Liver (tissue), 9 donors: ENCODE measurements around the gene ZNF414. TPM values are rescaled to one million over a fixed set of nuclear protein-coding genes. Genes with fewer than 3 reads are reported as not detected.

Experiments
- DNase-seq: peaks from one replicate; pipeline ENCODE4 v3.0.0-alpha.2; 2017; ENCODE audit warnings: low spot score
- H3K27ac ChIP-seq, 2 donors: one replicate each; pipeline ENCODE4 v1.7.0; 2013; ENCODE audit warnings: inconsistent platforms in 2 of 2, low read length in 2 of 2, control low read depth in 1 of 2, low read depth in 1 of 2, mild to moderate bottlenecking in 1 of 2
- H3K27me3 ChIP-seq, 4 donors: one replicate each; pipeline versions ENCODE4 v1.6.1 to v1.7.0; 2013; ENCODE audit warnings: low read length in 3 of 4, inconsistent platforms in 1 of 4, mild to moderate bottlenecking in 1 of 4, moderate library complexity in 1 of 4; ENCODE audit not compliant: control insufficient read depth in 4 of 4, insufficient read depth in 4 of 4
- H3K36me3 ChIP-seq, 4 donors: one replicate each; pipeline versions ENCODE4 v1.6.1 to v1.7.0; 2013; ENCODE audit warnings: low read length in 3 of 4, mild to moderate bottlenecking in 3 of 4, low read depth in 1 of 4, moderate library complexity in 1 of 4; ENCODE audit not compliant: control insufficient read depth in 4 of 4, insufficient read depth in 3 of 4
- H3K4me1 ChIP-seq, 4 donors: one replicate each; pipeline versions ENCODE4 v1.6.1 to v1.7.0; 2013; ENCODE audit warnings: low read length in 3 of 4, mild to moderate bottlenecking in 3 of 4, moderate library complexity in 1 of 4; ENCODE audit not compliant: control insufficient read depth in 4 of 4, insufficient read depth in 4 of 4
- H3K4me3 ChIP-seq, 3 donors: one replicate each; pipeline versions ENCODE4 v1.6.1 to v1.7.0; 2013; ENCODE audit warnings: low read length in 3 of 3, control low read depth in 1 of 3, low read depth in 1 of 3, mild to moderate bottlenecking in 1 of 3
- H3K9ac ChIP-seq, 2 donors: one replicate each; pipeline ENCODE4 v1.7.0; 2013; ENCODE audit warnings: low read length in 2 of 2, mild to moderate bottlenecking in 2 of 2, moderate library complexity in 2 of 2, control low read depth in 1 of 2, low read depth in 1 of 2
- H3K9me3 ChIP-seq, 4 donors: one replicate each; pipeline versions ENCODE4 v1.6.1 to v1.7.0; 2013; ENCODE audit warnings: low read length in 3 of 4; ENCODE audit not compliant: control insufficient read depth in 4 of 4
- ATF3 ChIP-seq: IDR thresholded peaks from 2 replicates; pipeline ENCODE4 v1.6.1; 2016; ENCODE audit warnings: antibody characterized with exemption
- EGR1 ChIP-seq, 2 donors: IDR thresholded peaks; 2 replicates each; pipeline ENCODE4 v1.6.1; 2016 to 2018; ENCODE audit warnings: antibody characterized with exemption in 2 of 2, low read depth in 2 of 2
- FOXA1 ChIP-seq: IDR thresholded peaks from 2 replicates; pipeline ENCODE4 v1.6.1; 2016; ENCODE audit warnings: antibody characterized with exemption
- FOXA2 ChIP-seq: IDR thresholded peaks from 2 replicates; pipeline ENCODE4 v1.6.1; 2016; ENCODE audit warnings: antibody characterized with exemption
- GABPA ChIP-seq, 2 donors: IDR thresholded peaks in 1 of 2; conservative IDR thresholded peaks in 1 of 2; 2 replicates each; pipeline ENCODE4 v1.6.1; 2016; ENCODE audit warnings: antibody characterized with exemption in 2 of 2, mild to moderate bottlenecking in 1 of 2, moderate library complexity in 1 of 2
- HNF4A ChIP-seq, 2 donors: conservative IDR thresholded peaks; 2 replicates each; pipeline ENCODE4 v1.6.1; 2016; ENCODE audit warnings: antibody characterized with exemption in 2 of 2, mild to moderate bottlenecking in 2 of 2
- HNF4G ChIP-seq: IDR thresholded peaks from 2 replicates; pipeline ENCODE4 v1.6.1; 2016; ENCODE audit warnings: antibody characterized with exemption
- JUND ChIP-seq, 2 donors: IDR thresholded peaks; 2 replicates each; pipeline ENCODE4 v1.6.1; 2016; ENCODE audit warnings: antibody characterized with exemption in 2 of 2
- MAX ChIP-seq: IDR thresholded peaks from 2 replicates; pipeline ENCODE4 v1.6.1; 2016; ENCODE audit warnings: antibody characterized with exemption
- NR2F2 ChIP-seq: IDR thresholded peaks from 2 replicates; pipeline ENCODE4 v1.6.1; 2016; ENCODE audit warnings: antibody characterized with exemption
- RAD21 ChIP-seq, 2 donors: IDR thresholded peaks; 2 replicates each; pipeline ENCODE4 v1.6.1; 2016; ENCODE audit warnings: antibody characterized with exemption in 2 of 2, mild to moderate bottlenecking in 2 of 2
- REST ChIP-seq: IDR thresholded peaks from 2 replicates; pipeline ENCODE4 v1.6.1; 2016; ENCODE audit warnings: antibody characterized with exemption, mild to moderate bottlenecking
- RXRA ChIP-seq, 2 donors: IDR thresholded peaks; 2 replicates each; pipeline ENCODE4 v1.6.1; 2017 to 2018; ENCODE audit warnings: antibody characterized with exemption in 2 of 2, mild to moderate bottlenecking in 1 of 2
- SP1 ChIP-seq: IDR thresholded peaks from 2 replicates; pipeline ENCODE4 v1.6.1; 2018; ENCODE audit warnings: antibody characterized with exemption, mild to moderate bottlenecking
- TAF1 ChIP-seq: conservative IDR thresholded peaks from 2 replicates; pipeline ENCODE4 v1.6.1; 2016; ENCODE audit warnings: antibody characterized with exemption, mild to moderate bottlenecking
- YY1 ChIP-seq: IDR thresholded peaks from 2 replicates; pipeline ENCODE4 v1.6.1; 2016; ENCODE audit warnings: antibody characterized with exemption, mild to moderate bottlenecking
- WGBS: extraction: QIAGEN DNeasy Blood & Tissue Kit; methylation state at CpG from one replicate; pipeline ENCODE4 v1.1.7; 2013; 5-methylcytosine and 5-hydroxymethylcytosine counted together
- polyA plus RNA-seq, 2 donors: library from polyadenylated mRNA; stranded (reverse) in 1 of 2; unstranded in 1 of 2; fragments of 200-250 nt in 1 of 2; fragments of >200 nt in 1 of 2; fragmentation: Nextera tagmentation in 1 of 2; extraction: Ambion mirVana in 1 of 2; gene quantifications; one replicate each; pipeline versions ENCODE4 v1.2.1 to v1.2.3, GENCODE V29; 2013 to 2015
- total RNA-seq, 2 donors: library from RNA; depleted of rRNA; stranded (reverse); fragments of >200 nt; gene quantifications; one replicate each; pipeline ENCODE4 v1.2.3, GENCODE V29; 2014
- TF ChIP-seq, protein P1 (sequence below): IDR thresholded peaks from 2 replicates; pipeline ENCODE4 v1.6.1; 2016; ENCODE audit warnings: antibody characterized with exemption
- TF ChIP-seq, protein P2 (sequence below): fragments of 150-350 bp; IDR thresholded peaks from 2 replicates; pipeline ENCODE4 v1.5.1; 2017; ENCODE audit warnings: improper control_type of control experiment, low read depth, low read length; ENCODE audit not compliant: missing input control
- donor health status: healthy.
- donor health status: healthy.
- donor health status: healthy.
- donor health status: healthy.
- donor health status: healthy.

ZNF414 gene
- total and polyA plus RNA-seq, 4 donors = 3.5 to 16.0 (median 7.2) TPM

DNA sequence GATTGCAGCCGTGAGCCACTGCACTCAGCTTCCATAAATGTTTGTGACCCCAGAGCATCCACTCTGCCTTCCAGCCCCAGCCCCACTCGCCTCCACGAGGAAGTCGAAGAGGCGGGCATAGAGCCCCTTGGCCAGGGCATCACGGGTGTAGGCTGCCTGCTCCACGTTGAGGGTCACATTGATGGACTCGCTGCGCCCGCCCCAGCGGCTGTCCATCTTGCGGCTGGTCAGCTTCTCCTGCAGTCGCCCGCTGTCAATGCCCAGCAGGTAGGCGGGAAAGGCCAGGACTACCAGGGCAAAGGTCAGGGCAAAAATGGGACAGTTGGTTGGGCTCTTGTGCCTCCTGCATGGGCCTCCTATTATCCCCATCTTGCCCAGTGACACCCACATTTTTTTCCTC lies 36.1 kb upstream of the ZNF414 start:
- peaks cover 0 to 4% (median 4%) of the 10 kb centered on the region in 4 donors for H3K36me3 ChIP-seq
- no peak overlapping the region for H3K9ac ChIP-seq
- no peaks in the 10 kb centered on the region for H3K4me1 ChIP-seq
- H3K27ac ChIP-seq = no peak overlapping the region
- WGBS = 98% methylated on average over 15 of the region's 15 CpGs
- no peak overlapping the region for H3K4me3 ChIP-seq
- DNase-seq = no peak
- no peaks in the 10 kb centered on the region for H3K9me3 ChIP-seq
- TF ChIP-seq GABPA (IDR thresholded peaks at IDR 0.05 in 1 of 2, conservative IDR thresholded peaks at IDR 0.05 in 1 of 2) = no peak
- TF ChIP-seq FOXA2 = no peak
- no peak for TF ChIP-seq ATF3
- TF ChIP-seq JUND (IDR thresholded peaks at IDR 0.05) = no peak
- TF ChIP-seq SP1 = no peak
- TF ChIP-seq, protein P1, sequence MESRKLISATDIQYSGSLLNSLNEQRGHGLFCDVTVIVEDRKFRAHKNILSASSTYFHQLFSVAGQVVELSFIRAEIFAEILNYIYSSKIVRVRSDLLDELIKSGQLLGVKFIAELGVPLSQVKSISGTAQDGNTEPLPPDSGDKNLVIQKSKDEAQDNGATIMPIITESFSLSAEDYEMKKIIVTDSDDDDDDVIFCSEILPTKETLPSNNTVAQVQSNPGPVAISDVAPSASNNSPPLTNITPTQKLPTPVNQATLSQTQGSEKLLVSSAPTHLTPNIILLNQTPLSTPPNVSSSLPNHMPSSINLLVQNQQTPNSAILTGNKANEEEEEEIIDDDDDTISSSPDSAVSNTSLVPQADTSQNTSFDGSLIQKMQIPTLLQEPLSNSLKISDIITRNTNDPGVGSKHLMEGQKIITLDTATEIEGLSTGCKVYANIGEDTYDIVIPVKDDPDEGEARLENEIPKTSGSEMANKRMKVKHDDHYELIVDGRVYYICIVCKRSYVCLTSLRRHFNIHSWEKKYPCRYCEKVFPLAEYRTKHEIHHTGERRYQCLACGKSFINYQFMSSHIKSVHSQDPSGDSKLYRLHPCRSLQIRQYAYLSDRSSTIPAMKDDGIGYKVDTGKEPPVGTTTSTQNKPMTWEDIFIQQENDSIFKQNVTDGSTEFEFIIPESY = no peak
- TF ChIP-seq EGR1 (IDR thresholded peaks at IDR 0.05; ENCODE audit: low read depth in 2 of 2) = no peak
- no peak for TF ChIP-seq RXRA (IDR thresholded peaks at IDR 0.05)
- no peak for TF ChIP-seq MAX
- TF ChIP-seq FOXA1 = no peak
- no peak for TF ChIP-seq HNF4G
- no peak for TF ChIP-seq REST
- TF ChIP-seq, protein P2, sequence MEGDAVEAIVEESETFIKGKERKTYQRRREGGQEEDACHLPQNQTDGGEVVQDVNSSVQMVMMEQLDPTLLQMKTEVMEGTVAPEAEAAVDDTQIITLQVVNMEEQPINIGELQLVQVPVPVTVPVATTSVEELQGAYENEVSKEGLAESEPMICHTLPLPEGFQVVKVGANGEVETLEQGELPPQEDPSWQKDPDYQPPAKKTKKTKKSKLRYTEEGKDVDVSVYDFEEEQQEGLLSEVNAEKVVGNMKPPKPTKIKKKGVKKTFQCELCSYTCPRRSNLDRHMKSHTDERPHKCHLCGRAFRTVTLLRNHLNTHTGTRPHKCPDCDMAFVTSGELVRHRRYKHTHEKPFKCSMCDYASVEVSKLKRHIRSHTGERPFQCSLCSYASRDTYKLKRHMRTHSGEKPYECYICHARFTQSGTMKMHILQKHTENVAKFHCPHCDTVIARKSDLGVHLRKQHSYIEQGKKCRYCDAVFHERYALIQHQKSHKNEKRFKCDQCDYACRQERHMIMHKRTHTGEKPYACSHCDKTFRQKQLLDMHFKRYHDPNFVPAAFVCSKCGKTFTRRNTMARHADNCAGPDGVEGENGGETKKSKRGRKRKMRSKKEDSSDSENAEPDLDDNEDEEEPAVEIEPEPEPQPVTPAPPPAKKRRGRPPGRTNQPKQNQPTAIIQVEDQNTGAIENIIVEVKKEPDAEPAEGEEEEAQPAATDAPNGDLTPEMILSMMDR = no peak
- no peak for TF ChIP-seq HNF4A (conservative IDR thresholded peaks at IDR 0.05)
- no peak for TF ChIP-seq NR2F2
- TF ChIP-seq TAF1 = no peak
- no peak for TF ChIP-seq RAD21 (IDR thresholded peaks at IDR 0.05)
- TF ChIP-seq YY1 = no peak
- H3K27me3 ChIP-seq = no peaks in the 10 kb centered on the region
